Subcutaneous abdominal adipose tissue (tissue), 5 donors: ENCODE data around the gene MAP7.

Source experiments
- H3K27ac ChIP-seq: one replicate; pipeline ENCODE4 v1.7.0; 2013; ENCODE audit warnings: low read depth, mild to moderate bottlenecking, inconsistent platforms, low read length, moderate library complexity
- H3K27me3 ChIP-seq, 5 donors: one replicate each; pipeline ENCODE4 v1.7.0; 2013; ENCODE audit warnings: low read length in 5 of 5, inconsistent platforms in 1 of 5; ENCODE audit not compliant: control insufficient read depth in 5 of 5, insufficient read depth in 4 of 5
- H3K36me3 ChIP-seq, 5 donors: one replicate each; pipeline ENCODE4 v1.7.0; 2013; ENCODE audit warnings: low read length in 5 of 5; ENCODE audit not compliant: control insufficient read depth in 5 of 5, insufficient read depth in 5 of 5
- H3K4me1 ChIP-seq, 5 donors: one replicate each; pipeline ENCODE4 v1.7.0; 2013; ENCODE audit warnings: low read length in 5 of 5, mild to moderate bottlenecking in 3 of 5, moderate library complexity in 1 of 5; ENCODE audit not compliant: control insufficient read depth in 5 of 5, insufficient read depth in 5 of 5
- H3K4me3 ChIP-seq, 5 donors: one replicate each; pipeline ENCODE4 v1.7.0; 2013; ENCODE audit warnings: low read length in 5 of 5, low read depth in 1 of 5
- H3K9ac ChIP-seq, 5 donors: one replicate each; pipeline ENCODE4 v1.7.0; 2013; ENCODE audit warnings: low read length in 5 of 5, mild to moderate bottlenecking in 4 of 5, moderate library complexity in 3 of 5
- H3K9me3 ChIP-seq, 5 donors: one replicate each; pipeline ENCODE4 v1.7.0; 2013; ENCODE audit warnings: low read length in 5 of 5; ENCODE audit not compliant: control insufficient read depth in 5 of 5
- donor health status: healthy.
- donor health status: healthy.
- donor health status: healthy.
- donor health status: healthy.
- donor health status: healthy.

MAP7 gene

DNA sequence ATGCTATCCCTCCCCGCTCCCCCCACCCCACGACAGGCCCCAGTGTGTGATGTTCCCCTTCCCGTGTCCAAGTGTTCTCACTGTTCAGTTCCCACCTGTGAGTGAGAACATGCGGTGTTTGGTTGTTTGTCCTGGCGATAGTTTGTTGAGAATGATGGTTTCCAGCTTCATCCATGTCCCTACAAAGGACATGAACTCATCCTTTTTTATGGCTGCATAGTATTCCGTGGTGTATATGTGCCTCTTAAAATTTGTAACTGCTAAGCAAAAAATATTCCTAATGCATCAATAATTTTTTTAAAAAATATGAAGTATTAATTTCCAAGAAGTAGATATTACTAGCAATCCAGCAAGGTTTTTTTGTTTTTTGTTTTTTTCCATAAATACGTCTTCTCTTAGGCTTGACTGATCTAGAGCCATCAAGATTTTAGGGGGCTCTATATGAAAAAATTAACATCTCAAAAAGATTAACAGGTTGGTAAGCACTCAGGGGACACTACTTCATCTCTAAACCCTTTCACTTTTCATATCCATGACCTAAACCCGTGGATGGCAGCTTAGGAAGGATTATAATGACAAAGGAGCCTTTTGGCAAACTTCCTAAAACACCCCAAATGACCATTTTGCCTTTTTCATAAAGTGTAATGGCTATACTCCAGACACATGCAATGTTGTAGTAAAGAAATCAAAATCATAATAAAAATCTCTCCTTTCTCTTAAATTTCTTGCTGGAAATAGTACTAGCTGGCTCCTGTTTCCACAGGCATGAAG is 14.2 kb downstream of the MAP7 start:
- H3K9ac ChIP-seq, result no peak overlapping the region
- H3K36me3 ChIP-seq, result no peaks in the 10 kb centered on the region
- peaks cover 0 to 2% (median 0%) of the 10 kb centered on the region in 5 donors for H3K4me1 ChIP-seq
- no peak overlapping the region for H3K27ac ChIP-seq
- no peaks in the 10 kb centered on the region for H3K9me3 ChIP-seq
- H3K4me3 ChIP-seq, result no peak overlapping the region
- H3K27me3 ChIP-seq, result no peaks in the 10 kb centered on the region

DNA sequence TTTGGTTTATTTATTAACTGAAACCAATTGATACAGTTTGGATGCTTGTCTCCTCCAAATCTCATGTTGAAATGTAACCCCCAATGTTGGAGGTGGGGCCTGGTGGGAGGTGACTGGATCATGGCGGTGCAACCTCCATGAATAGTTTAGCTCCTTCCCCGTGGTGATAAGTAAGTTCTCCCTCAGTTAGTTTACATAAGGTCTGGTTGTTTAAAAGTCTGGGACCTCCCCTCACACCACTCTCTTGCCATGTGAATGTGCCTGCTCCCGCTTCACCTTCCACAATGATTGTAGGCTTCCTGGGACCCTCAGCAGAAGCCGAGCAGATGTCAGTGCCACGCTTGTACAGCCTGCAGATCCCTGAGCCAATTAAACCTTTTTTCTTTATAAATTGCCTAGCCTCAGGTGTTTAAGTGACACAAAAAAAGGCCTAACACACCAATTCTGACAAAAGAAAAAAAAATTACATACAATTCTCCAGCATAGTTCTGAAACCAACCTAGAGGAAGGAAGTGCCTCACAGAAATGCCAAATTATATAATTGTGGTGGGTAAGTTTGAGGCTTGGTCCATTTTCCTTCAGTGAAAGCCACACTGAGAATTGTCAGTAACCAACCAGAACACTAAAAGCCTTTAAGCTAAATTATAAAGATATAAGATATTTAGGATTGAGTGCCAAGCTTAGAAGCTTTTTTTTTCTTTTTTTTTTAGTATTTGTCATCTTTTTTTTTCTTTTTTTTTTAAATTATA is 15.0 kb downstream of the MAP7 start:
- H3K27ac ChIP-seq, result no peak overlapping the region
- H3K4me3 ChIP-seq, result no peak overlapping the region
- H3K27me3 ChIP-seq, result no peaks in the 10 kb centered on the region
- no peaks in the 10 kb centered on the region for H3K36me3 ChIP-seq
- H3K9ac ChIP-seq, result no peak overlapping the region
- H3K9me3 ChIP-seq, result no peaks in the 10 kb centered on the region
- peaks cover 0 to 2% (median 0%) of the 10 kb centered on the region in 5 donors for H3K4me1 ChIP-seq

DNA sequence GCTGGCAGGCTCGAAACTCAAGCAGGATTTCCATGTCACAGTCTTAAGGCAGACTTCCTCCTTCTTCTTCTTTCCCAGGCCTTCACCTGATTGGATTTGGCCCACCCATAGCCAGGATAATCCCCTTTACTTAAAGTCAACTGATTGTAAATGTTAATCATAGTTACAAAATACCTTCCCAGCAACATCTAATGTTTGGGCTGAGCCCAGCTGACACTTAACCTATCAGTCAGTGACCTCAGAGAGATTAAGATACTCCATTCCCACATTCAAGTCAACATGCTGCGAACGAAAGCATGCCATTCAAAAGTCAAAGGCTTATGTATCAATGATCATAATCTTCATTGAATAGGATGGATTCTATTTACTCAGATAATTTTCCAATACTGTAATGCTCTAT is 16.0 kb downstream of the MAP7 start:
- Histone ChIP-seq H3K9ac (no peak overlapping the region), H3K9me3 (no peaks in the 10 kb centered on the region), H3K27ac (no peak overlapping the region)

DNA sequence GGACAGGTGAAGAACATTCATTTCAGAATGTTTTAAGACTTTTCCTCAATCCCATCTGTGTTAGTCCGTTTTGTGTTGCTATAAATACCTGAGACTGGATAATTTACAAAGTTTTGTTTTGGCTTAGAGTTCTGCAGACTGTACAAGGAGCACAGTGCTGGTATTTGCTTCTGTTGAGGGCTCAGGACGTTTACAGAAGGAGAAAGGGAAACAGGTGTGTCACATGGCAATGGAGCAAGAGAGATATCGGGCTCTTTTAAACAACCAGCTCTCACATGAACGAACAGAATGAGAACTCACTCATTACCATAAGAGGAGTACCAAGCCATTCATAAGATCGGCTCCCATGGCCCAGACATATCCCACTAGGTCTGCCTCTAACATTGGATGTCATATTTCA is 16.7 kb downstream of the MAP7 start:
- no peaks in the 10 kb centered on the region for H3K27me3 ChIP-seq
- no peaks in the 10 kb centered on the region for H3K9me3 ChIP-seq
- H3K4me1 ChIP-seq, result no peaks in the 10 kb centered on the region
- no peak overlapping the region for H3K9ac ChIP-seq
- no peak overlapping the region for H3K27ac ChIP-seq
- H3K36me3 ChIP-seq, result no peaks in the 10 kb centered on the region
- H3K4me3 ChIP-seq, result no peak overlapping the region

More for the DNA sequence above, 16.0 kb downstream of the MAP7 start:
- H3K27me3 ChIP-seq, result no peaks in the 10 kb centered on the region
- no peaks in the 10 kb centered on the region for H3K36me3 ChIP-seq
- no peak overlapping the region for H3K4me3 ChIP-seq
- H3K4me1 ChIP-seq, result no peaks in the 10 kb centered on the region

DNA sequence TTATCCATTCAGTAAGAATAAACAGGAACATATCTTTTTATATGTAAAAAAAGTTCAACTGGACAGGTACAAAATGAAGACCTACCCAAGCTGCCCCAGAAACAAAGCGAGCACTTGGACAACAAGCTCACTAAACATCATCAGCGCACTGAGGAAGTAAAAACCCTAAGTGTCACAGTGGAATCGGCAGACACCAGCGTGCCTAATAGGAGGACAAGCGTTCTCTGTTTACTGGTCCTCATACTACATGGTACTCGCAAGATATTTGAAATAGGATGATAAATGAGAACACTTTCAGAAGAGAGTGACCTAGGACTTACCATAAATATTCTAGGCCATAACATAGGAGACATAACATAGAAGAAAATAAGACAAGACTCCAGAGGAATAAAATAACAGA is 18.2 kb downstream of the MAP7 start:
- Histone ChIP-seq H3K27ac (no peak overlapping the region), H3K9ac (no peak overlapping the region), H3K27me3 (no peaks in the 10 kb centered on the region), H3K4me3 (no peak overlapping the region), H3K36me3 (no peaks in the 10 kb centered on the region), H3K9me3 (no peaks in the 10 kb centered on the region), H3K4me1 (peaks cover 0 to 10% (median 7%) of the 10 kb centered on the region in 5 donors)

DNA sequence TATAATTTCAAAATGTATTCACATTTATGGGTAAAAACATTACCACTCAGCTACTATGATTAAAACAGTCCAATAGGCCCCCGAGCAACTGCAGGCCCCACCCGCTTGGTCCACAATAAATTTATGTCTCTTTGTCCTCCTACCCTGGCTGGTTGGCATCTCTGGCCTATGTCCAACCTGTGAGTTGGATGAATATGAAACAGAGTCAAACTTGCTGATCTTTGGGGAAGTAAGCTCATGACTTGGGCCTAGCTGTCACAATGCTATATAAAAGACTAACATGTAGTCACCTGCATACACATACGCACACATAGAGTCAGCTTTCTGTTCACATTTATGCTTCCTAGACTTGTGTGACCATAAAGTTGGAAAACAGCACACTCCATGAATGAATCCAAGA is 20.5 kb downstream of the MAP7 start:
- Histone ChIP-seq H3K4me3 (no peak overlapping the region), H3K36me3 (no peaks in the 10 kb centered on the region), H3K27ac (no peak overlapping the region), H3K27me3 (no peaks in the 10 kb centered on the region), H3K4me1 (peaks cover 0 to 20% (median 16%) of the 10 kb centered on the region in 5 donors), H3K9ac (no peak overlapping the region), H3K9me3 (no peaks in the 10 kb centered on the region)

DNA sequence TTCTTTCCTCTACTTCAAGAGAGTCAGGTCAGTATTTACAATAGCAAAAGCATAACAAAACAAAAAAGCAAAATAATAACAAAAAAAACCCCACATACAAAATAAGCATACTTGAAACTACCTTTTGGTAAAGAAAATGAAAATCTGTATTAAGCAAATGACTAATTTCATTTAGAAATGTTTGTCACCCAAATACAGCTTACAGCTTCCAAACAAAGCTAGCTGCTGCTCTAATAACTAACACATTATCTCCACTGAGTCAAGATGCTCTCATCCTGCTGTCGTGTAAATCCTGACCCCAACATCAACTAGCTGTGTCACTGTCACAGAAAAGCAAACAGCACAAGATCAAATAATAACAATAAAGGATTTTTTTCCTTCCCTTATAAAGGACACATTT is 21.7 kb downstream of the MAP7 start:
- H3K4me1 ChIP-seq, result peaks cover 0 to 20% (median 16%) of the 10 kb centered on the region in 5 donors
- no peak overlapping the region for H3K4me3 ChIP-seq
- no peaks in the 10 kb centered on the region for H3K9me3 ChIP-seq
- no peak overlapping the region for H3K27ac ChIP-seq
- H3K9ac ChIP-seq, result no peak overlapping the region
- no peaks in the 10 kb centered on the region for H3K27me3 ChIP-seq
- H3K36me3 ChIP-seq, result no peaks in the 10 kb centered on the region

DNA sequence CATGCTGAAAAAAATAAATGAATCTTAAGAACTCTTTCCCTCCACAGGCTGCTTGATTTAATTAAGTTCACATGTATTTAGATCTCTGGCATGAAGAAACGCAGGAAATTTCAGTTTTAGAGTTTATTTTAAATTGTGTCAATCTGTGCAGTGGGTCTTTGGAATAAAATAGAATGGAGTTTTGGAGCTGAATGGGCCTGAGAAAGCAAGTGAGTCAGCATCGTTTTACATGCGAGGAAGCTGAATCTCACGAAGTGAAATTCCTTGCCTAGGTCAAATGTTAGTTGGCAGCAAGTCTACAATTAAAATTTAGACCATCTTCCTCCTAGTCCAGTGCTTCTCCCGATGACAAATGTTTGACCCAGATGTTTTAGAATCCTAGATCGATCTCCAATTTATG is 22.4 kb downstream of the MAP7 start:
- peaks cover 0 to 20% (median 16%) of the 10 kb centered on the region in 5 donors for H3K4me1 ChIP-seq
- no peaks in the 10 kb centered on the region for H3K36me3 ChIP-seq
- H3K27ac ChIP-seq, result no peak overlapping the region
- no peaks in the 10 kb centered on the region for H3K9me3 ChIP-seq
- H3K9ac ChIP-seq, result no peak overlapping the region
- H3K4me3 ChIP-seq, result no peak overlapping the region
- no peaks in the 10 kb centered on the region for H3K27me3 ChIP-seq

DNA sequence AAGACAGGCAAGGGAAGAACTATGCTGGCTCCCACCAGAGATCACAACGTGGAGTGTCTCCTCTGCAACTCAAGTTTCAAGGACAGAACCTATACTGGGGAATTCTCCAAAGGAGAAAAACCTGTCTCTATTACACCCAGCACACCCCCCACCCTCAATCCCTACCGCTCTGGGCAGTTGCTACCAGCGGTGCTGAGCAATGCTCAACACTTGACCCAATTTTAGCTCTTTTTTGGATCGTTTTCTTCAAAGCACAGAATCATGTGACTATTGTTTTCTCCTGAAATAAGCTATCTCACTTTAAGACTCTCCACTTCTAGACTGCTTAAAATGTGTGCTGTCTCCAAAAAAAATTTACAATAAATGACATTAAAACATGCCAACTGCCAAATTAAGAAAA is 23.3 kb downstream of the MAP7 start:
- Histone ChIP-seq H3K9me3 (no peaks in the 10 kb centered on the region), H3K9ac (no peak overlapping the region), H3K27ac (no peak overlapping the region), H3K4me3 (no peak overlapping the region), H3K27me3 (no peaks in the 10 kb centered on the region), H3K4me1 (peaks cover 0 to 20% (median 16%) of the 10 kb centered on the region in 5 donors), H3K36me3 (no peaks in the 10 kb centered on the region)

DNA sequence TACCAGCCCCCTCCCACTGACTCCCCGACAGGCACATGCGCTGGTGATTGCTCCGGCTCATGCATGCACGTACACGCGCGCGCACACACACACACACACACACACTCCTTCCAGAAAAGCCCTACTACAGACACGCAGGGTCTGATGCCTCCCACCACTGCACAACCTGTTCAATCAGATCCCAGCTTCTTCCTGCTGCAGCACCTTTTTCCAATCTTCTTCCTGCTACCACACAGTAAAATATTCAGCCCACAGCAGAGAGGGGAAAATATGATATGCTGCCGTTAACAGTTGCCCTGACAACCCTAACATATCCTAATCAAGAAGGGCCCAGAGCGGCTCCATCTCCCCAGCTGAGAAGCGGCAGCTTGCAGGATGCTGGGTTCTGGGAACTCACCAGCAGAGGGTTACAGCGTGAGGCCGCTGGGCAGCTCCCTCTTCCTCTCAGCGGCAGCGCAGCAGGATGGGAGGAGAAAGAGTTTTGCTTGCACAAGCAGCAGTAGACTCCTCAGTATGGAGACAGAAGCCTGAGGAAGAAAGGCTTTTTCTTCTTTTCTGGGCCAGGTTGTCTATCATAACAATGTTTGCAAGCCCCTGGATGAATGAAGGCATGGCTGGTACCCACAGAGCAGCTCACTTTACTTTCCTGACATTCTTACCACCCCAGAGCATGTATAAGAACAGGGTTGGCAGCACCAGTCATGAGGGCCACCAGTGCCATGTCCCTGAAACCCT is 23.9 kb downstream of the MAP7 start:
- Histone ChIP-seq H3K4me3 (no peak overlapping the region), H3K9ac (no peak overlapping the region), H3K27ac (no peak overlapping the region)

More for the DNA sequence above, 23.9 kb downstream of the MAP7 start:
- no peaks in the 10 kb centered on the region for H3K27me3 ChIP-seq
- no peaks in the 10 kb centered on the region for H3K9me3 ChIP-seq
- no peaks in the 10 kb centered on the region for H3K36me3 ChIP-seq
- peaks cover 0 to 20% (median 16%) of the 10 kb centered on the region in 5 donors for H3K4me1 ChIP-seq
